HG03378 (cell line): Measurements from ENCODE around the gene RNASEH1.
"Not testable (repeated sequence)": the region's sequence is repeated elsewhere in the genome, so short reads cannot be mapped to it uniquely, and the experiment has no call there.

Source experiments
- ATAC-seq: cut with Tn5 transposase; IDR thresholded peaks from one replicate; pipeline ENCODE4 v1.9.1; 2021; ENCODE audit warnings: mild to moderate bottlenecking, moderate library complexity; ENCODE audit not compliant: unreplicated experiment

RNASEH1 gene

GRCh38 chr2:3594493-3595281 lies 36.6 kb upstream of the RNASEH1 start, which contains the start of gene COLEC11:
Gene COLEC11, plus strand, starts transcription at chr2:3595112. Its CDS starts 9,229 bp downstream, at chr2:3604341.
- no peak for ATAC-seq

- no peak for ATAC-seq
Observed at GRCh38 chr2:3589086-3589485, 31.0 kb upstream of the RNASEH1 start.

DNA sequence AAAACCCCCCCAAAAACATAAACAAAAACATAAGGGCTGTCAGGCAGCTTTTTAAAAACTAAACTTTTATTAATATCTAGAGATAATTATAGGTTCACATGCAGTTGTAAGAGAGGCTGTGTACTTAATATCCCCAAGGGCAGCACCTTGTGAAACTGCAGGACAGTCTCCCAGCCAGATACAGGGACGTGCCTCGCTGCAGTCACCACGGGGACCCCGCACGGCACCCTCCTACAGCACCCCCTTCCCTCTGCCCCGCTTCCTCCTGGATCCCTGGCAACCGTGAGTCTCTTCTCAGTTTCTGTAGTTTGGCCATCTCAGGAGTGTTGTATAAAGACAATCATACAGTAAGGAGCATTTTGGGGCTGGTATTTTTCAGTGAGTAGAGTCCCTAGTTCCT lies 30.0 kb upstream of the RNASEH1 start:
- ATAC-seq: no peak

DNA sequence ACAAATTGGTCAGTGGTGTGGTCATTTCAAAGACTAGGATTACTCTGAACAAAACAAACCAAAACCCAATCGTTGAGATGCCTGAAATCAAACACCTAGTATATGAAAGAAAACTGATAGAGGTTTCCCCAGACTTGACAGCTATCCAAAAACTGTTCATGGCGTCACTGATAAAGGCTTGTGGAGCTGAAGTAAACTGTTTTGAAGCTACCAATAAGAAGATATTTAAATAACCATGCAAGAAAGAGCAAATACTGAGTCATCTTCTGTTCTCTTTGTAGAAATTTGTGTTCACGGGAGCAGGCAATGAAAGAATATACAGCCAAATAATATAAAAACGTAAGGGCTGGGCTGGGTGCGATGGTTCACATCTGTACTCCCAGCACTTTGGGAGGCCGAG lies 29.3 kb upstream of the RNASEH1 start:
- no peak for ATAC-seq

DNA sequence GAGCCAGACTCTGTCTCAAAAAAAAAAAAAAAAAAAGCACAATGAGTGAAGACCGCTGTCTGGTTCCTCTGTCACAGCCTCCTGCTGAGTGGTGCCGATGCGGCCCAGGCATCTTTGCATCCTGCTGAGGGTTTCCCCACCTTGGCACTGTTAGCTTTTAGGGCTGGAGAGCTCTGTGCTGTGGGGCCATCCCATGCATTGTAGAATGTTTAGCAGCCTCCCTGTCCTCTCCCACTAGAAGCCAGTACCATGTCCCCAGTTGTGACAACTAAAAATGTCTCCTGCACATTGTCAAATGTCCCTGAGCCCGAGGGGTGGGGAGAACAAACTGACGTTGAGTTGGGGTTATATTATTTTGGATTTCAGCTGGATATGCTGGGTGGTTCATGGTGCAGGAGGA lies 28.9 kb upstream of the RNASEH1 start:
- ATAC-seq: no peak

GRCh38 chr2:3586220-3586619 lies 28.1 kb upstream of the RNASEH1 start:
- no peak for ATAC-seq

GRCh38 chr2:3585261-3586109 lies 27.4 kb upstream of the RNASEH1 start:
- ATAC-seq: no peak

- no peak for ATAC-seq
Observed at GRCh38 chr2:3584608-3585260, 26.6 kb upstream of the RNASEH1 start.

- ATAC-seq: no peak
Observed at GRCh38 chr2:3584076-3584475, 25.9 kb upstream of the RNASEH1 start.

- no peak for ATAC-seq
Observed at GRCh38 chr2:3581367-3582262, 23.5 kb upstream of the RNASEH1 start.

DNA sequence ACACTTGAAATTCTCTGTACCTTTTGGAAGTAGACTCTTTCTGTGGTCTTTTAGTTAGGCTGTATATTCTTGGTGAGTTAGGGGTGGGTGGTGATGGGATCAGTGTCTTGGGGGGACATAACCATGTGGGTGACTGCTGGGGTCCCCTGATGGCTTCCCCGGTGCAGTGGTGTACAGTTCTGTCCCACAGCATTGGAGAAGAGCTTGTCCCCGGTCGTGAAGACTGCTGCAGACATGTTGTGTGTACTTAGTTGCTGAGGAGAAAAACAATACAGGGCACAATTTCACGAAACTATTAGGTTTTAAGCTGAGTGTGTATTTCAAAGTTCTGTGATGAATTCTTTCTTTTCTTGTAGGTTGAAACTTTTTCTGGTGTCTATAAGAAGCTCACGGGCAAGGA lies 22.3 kb upstream of the RNASEH1 start:
- no peak for ATAC-seq

DNA sequence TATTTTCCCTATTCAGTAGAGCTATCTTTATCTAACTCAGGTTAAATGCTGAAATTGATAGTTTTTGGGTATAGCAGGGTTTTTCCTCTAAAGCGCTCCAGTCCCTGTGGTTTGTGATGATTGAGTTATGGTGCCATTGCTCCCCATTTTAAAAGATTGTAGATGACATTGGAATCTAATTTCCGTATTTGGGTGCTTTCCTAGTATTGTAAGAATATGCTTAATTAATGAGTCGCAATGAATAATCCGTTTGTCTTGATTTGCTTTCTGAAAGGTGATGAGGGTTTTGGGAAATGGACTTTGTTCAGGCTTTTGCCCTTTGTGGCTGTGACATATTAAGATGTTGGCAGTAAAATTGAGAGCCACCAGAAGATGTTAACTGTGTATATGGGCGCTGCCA lies 20.9 kb upstream of the RNASEH1 start:
- ATAC-seq: no peak

DNA sequence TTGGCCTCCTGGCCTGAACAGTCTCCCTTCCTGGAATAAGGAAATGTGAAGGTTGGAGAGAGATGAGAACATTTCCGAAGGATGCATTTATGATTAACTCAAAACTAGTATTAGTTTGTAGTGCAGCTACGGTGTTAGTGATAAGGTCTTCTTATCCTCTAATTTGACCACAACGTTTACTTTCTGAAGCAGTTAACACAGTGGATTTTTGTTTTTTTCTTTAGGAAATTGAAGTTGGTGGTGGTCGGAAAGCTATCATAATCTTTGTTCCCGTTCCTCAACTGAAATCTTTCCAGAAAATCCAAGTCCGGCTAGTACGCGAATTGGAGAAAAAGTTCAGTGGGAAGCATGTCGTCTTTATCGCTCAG lies 18.1 kb upstream of the RNASEH1 start:
- ATAC-seq: not testable (repeated sequence)

DNA sequence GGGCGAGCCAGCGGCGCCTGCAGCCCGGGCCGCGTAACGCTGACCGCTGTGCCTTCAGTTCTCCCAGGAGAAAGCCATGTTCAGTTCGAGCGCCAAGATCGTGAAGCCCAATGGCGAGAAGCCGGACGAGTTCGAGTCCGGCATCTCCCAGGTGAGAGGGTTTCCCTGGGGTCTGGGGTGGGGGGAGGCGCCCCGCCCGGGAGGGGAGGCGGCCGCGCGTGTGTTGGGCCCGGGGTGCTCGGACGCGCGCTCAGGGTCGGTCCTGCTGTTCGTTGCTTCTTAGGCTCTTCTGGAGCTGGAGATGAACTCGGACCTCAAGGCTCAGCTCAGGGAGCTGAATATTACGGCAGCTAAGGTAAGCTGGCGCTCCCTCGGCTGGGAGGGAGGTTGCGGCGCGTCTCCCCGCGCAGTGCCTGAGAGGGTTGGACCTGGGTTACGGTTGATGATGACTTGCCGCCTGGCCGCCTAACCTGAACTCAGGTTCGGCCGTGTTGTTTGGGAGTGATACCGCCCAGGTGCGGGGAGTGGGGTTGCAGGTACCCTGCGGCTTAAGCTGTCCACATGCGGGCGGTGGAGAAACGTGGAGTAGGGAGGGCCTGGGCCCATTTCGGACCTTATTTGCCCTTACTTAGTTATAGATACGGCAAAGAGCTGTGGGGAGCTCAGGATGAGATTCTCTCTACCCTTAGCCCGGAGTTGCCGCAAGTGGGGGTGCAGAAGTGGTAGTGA lies 17.6 kb upstream of the RNASEH1 start:
- peak; percentile 14 for ATAC-seq

DNA sequence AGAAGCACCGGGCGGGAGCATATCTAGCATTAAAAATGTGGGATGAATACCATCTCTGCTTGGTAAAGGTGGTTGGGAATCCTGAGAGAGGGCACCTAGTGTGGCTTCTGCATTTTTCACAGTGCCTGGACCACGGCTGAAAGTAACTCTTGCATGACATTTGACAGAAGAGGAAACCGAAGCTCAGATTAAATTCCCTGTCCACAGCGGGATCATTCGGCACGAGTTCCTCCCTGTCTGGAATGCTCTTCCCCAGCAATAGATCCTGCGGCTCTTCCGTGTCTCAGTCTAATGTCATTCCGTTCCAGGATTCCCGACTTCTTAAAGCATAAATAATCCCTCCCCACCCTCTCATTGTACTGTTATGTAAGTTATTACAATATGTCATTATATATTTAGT lies 16.0 kb upstream of the RNASEH1 start:
- no peak for ATAC-seq

DNA sequence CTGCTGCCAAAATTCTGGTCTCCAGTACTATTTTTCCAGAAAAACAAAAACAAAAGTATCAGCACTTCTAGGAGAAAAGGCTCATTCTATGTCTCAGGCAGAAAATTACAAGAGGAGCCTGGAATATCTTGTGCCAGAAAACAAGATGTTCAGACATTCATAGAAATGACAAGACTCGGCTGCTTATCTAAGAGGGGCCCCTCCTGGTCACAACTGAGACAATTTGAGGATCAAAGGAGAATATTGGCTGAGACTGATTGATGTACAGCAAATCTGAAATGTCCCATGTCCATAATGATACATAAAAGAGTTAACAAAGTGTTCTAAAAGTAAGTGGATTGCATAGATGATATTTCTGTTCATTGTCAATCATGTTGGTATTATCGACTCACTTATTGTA lies 14.5 kb upstream of the RNASEH1 start:
- ATAC-seq: no peak

DNA sequence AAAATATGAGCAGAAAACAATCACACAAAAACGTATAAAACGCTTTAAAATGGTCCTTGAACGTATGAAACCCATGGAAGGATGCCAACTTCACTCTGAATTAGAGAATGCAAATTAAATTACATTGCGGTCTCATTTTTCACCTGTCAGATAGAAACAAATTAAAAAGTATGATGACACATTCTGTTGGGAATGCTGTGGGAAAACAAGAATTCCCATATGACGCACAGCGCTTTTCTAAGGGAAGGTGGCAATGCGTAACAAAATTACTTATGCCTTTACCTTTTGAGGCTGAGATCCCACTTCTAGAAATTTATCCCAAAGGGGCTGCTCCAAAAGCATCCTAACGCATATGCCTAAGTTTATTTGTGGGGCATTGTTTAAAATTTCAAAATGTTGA lies 13.2 kb upstream of the RNASEH1 start:
- no peak for ATAC-seq

DNA sequence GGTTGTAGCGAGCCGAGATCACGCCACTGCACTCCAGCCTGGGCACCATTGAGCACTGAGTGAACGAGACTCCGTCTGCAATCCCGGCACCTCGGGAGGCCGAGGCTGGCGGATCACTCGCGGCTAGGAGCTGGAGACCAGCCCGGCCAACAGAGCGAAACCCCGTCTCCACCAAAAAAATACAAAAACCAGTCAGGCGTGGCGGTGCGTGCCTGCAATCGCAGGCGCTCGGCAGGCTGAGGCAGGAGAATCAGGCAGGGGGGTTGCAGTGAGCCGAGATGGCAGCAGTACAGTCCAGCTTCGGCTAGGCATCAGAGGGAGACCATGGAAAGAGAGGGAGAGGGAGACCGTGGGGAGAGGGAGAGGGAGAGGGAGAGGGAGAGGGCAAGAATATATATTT lies 11.5 kb upstream of the RNASEH1 start:
- ATAC-seq: not testable (repeated sequence)

- ATAC-seq: no peak
Observed at GRCh38 chr2:3566806-3567205, 8.7 kb upstream of the RNASEH1 start.

GRCh38 chr2:3565117-3565516 lies 7.0 kb upstream of the RNASEH1 start:
- no peak for ATAC-seq
